T-helper 2 cell (primary cell): ENCODE measurements around the gene FAM222B.
"Not testable (repeated sequence)": the region's sequence is repeated elsewhere in the genome, so short reads cannot be mapped to it uniquely, and the experiment has no call there.

Experiments used
- DNase-seq, 5 experiments: peaks; one replicate each; pipeline versions ENCODE4 v3.0.0 to v3.0.0-alpha.2; 2012 to 2022
- total RNA-seq, 2 donors: gene quantifications; one replicate each; lab custom pipeline; 2026; lab: John Stamatoyannopoulos, UW

FAM222B gene, protein sequence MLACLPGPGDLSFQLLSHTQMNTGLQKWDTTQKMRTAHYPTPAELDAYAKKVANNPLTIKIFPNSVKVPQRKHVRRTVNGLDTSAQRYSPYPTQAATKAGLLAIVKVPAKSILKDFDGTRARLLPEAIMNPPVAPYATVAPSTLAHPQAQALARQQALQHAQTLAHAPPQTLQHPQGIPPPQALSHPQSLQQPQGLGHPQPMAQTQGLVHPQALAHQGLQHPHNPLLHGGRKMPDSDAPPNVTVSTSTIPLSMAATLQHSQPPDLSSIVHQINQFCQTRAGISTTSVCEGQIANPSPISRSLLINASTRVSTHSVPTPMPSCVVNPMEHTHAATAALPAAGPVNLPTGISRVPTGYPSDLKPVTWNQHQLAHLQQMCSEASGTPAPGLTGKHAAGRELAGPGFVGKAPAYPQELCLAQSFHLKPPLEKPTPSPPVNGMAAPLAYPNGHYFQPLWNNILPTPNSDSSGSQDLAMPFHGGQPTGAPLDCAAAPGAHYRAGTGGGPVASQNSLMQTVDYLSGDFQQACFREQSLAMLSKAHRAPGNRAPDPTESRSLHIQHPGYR
- total RNA-seq = 11.7 to 20.6 reads per million in 2 donors

GRCh38 chr17:28842282-28843012, at the start of gene FAM222B:
Gene FAM222B (minus strand): TSS chr17:28842790. CDS start chr17:28766667, 76,123 bp downstream.
- peak; percentile 69 to 88 (median 80) for DNase-seq

- no peak for DNase-seq
Observed at GRCh38 chr17:28892024-28892423, 49.4 kb upstream of the FAM222B start.

GRCh38 chr17:28891201-28891600, 48.6 kb upstream of the FAM222B start:
- DNase-seq = no peak

DNA sequence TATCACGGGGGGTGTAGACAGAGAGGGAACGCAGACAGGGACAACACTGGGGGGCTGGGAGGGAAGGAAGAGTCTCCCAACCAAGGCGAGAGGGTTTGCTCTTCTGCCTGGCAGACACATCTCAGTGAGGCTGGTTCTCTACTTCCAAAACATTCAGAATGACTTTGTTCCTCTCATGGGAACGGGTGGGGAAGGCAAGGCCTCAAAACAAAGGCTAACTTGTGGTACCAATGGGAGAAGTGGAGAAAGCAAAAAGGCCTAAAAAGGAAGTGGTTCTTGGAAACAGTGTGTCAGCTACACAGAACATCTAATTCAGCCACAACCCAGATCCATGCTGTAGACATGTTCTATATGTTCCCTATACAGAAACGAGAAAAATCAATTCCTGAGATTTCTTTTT, 47.4 kb upstream of the FAM222B start:
- no peak for DNase-seq

DNA sequence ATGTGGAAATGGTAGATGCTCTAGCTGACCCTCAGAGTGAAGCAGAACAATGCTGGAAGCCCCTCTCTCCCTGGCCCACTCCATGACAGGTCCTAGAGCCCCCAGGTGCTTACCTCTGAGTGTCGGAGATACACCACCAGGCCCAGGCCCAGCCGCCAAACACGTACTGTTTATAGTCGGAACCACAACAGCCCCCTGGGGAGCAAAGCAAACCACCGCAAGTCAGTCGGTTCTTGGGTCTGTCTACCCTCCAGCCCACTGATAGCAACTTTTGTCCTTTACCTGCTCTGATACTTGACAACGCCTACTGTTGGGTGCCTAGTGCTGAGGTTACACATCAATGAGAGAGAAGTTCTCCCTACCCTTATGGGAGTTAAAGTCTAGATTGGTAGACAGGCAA, 46.2 kb upstream of the FAM222B start:
- no peak for DNase-seq

- no peak for DNase-seq
Observed at GRCh38 chr17:28887871-28888471, 45.4 kb upstream of the FAM222B start.

DNA sequence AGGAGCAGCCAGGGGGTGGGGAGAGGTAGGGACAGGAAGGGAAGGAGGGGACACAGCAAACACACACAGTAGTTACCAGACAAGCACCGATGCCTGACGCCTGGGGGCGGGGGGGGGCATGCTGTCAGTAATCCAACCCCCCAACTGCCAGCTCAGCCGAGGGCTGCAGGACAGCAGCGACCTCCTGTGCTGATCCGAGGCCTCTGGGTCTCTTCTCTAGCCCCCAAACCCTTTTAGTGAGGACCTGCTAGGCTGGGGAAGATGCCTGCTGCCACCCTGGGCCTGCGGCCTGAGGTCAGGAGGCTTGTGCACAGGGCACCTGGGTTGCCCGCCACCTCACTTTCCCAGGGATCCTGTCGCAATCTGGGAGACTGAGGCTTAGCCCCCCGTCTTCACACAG, 43.4 kb upstream of the FAM222B start:
- no peak for DNase-seq

DNA sequence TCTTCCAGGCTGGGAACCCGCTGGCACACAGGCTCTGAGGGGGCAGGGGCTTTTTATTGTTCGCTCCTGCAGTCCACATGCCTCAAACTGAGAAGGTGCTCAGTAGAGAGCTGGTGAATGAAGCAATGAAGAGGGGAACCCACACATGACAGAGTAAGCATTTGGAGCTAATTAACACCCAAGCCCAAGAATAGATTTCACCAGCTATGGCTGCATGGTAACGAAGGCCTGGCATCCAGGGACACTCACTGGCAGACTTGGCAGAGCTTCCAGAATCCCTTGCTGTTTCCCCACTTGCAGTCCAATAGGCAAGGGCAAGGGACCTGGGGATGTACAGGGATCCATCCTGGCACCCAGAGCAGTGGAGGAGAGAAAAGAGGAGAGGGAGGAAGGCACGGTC, 42.8 kb upstream of the FAM222B start:
- DNase-seq = no peak

GRCh38 chr17:28883967-28884702, 41.5 kb upstream of the FAM222B start:
- DNase-seq = no peak

DNA sequence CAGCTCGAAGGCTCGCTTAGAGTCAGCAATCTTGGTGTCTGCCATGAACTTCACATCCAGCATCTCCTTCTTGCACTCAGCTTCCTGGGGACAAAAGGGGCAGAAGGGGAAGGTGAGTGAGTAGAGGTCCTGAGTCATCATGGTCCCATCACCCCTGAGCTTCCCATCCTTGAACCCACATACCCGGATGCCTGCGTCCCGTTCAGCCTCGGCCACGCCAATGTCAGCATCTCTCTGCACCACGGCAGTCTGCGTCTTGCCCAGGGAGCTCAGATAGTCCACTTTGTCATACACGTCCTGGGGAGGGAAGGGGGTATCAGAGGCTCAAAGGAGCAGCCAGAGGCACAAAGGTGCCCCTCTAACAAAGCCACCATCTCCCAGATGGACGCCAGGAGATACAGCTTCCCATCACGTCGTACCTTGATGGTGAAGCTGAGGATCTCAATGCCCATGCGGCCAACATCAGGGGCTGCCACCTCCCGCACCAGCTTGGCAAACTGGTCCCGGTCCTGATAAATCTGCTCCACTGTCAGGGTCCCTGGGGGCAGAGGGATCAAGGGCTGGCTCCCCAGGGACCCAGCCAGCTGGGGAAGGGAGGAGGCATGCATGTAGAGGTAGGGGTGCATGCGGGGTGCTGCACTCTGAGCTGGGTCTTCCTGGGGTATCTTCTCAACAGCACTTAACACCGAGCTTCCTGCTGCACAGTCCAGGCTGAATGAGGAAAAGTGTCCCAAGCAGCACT, 39.7 kb upstream of the FAM222B start:
- no peak for DNase-seq

DNA sequence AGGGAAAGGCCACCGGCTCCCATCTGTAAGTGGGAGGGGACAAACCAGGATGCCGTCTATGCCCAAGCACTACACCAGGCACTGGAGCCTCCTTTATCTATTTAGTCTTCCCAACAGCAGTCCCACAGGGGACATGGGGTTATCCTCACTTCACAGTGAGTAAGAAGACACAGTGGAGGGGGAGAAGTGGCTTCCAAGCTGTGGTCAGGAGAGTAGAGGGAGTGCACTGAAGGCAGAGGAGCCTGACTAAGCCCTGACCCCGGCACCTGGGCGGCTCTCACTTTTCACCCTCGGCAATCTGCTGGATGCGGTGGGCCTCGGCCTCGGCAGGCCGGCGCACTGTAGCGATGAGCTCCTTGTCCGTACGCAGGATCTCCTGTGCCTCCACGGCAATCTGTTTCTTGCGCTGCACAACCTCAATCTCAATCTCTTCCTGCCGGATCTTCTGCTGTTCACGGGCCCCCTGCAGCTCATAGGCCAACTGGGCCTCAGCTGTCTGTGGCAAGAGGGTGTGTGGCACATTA, 39.0 kb upstream of the FAM222B start:
- DNase-seq = no peak

GRCh38 chr17:28880572-28880945, 38.0 kb upstream of the FAM222B start:
- no peak for DNase-seq

DNA sequence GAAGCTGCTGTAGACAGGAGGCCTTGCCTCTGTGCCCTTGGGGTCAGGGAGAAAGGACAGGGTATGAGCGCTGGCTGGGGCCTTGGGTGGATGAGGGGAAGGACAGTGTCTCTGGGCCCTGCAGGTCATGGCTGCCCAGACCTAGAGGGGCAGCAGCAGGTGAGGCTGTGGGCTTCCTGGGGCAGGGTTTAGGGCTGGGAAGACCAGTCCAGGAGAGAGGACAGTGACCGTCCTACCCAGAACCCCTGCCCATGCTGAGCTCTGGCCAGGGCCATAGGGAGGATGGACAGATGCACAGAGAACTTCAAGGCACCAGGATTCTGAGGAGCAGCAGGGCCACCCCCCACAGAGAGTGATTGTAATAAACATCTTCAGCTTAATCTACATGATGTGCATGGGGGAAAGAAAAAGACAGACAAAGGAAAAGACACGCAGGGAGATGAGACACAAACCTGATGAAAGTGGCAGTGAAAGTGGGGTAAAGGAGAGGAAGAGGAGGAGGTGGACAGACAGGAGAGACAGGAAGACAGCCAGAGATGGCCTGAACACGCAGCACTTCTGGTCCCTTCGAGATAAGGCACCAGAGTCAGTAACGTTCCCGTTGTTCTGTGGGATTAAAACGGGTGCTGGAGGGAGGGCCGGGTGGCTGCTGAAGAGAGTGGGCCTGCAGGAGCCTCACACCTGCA, 37.4 kb upstream of the FAM222B start:
- no peak for DNase-seq

DNA sequence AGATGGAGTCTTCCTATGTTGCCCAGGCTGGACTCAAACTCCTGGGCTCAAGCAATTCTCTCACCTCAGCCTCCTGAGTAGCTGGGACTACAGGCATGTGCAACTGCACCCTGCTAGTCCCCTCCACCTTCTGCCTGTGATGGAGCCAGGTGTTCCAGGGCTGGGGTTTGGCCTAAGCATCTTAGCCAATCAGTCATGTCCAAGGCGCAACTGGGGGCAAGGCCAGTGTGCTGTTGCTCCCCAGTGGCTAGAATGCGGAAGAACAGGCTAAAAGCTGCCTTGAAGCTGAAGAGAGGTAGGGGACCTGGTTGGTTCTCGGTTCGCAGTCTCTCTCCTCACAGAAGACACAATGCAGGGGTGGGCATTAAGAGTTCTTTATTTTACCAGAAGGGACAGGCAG, 36.4 kb upstream of the FAM222B start:
- no peak for DNase-seq

DNA sequence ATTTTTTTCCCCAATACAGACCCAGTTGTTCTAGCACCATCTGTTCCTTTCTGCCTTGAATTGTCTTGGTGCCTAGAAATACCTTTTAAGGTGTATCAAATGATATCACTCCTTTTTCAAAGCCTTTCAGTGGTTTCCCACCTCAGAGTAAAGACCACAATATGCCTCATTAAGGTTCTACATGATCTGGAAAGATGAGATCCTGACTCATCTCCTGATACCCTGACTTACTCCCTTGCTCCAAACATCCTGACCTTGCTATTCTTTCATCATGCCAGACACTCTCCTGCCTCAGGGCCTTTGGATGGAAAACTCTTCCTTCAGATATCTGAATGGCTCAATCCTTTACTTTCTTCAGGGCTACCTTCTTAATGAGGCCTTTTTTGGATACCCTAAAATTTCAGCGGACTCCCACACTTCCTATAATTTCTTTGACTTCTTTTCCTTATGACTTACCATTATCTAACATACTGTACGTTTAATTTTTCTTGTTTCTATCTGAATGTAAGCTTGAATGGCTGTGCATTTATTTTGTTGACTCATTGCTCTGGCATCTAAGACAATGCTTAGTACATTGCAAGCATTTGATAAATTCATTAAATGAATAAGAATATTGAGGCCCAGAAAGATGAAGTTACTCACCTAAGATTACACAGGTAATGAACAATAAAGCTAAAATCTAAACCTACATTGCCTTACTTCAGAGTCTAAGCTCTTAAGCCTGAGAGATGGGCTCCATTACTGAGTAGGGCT, 35.7 kb upstream of the FAM222B start:
- no peak for DNase-seq

DNA sequence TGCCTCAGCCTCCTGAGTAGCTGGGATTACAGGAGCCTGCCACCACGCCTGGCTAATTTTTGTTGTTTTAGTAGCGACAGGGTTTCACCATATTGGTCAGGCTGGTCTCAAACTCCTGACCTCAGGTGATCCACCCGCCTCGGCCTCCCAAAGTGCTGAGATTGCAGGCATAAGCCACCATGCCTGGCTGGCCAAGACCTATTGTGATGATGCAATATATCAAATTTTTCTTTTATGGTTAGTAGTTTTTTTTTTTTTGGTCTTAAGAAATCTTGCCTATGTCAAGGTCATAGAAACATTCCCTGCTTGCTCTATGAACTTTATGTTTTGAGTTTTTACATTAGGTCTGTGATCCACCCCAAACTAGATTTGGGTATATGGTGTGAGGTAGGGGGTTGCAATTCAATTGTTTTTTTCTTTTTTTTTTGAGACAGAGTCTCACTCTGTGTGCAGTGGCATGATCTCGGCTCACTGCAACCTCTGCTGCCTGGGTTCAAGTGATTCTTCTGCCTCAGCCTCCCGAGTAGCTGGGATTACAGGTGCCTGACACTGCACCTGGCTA, 34.6 kb upstream of the FAM222B start:
- not testable (repeated sequence) for DNase-seq

- DNase-seq = no peak
Observed at GRCh38 chr17:28875848-28876550, 33.4 kb upstream of the FAM222B start.

DNA sequence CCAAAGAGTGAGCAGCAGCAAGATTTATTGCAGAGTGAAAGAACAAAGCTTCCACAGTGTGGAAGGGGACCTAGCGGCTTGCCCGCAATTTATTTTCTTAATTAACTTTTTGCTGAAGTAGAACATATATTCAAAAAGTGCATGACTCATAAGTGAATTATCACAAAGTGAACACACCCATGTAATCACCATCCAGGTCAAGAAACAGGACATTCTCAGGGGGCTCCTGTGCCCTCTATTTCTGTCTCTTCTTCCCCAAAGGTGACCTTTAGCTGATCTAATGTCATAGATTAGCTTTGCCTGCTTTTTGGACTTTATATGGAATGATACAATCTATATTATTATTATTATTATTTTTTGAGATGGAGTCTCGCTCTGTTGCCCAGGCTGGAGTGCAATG, 32.2 kb upstream of the FAM222B start:
- DNase-seq = no peak

DNA sequence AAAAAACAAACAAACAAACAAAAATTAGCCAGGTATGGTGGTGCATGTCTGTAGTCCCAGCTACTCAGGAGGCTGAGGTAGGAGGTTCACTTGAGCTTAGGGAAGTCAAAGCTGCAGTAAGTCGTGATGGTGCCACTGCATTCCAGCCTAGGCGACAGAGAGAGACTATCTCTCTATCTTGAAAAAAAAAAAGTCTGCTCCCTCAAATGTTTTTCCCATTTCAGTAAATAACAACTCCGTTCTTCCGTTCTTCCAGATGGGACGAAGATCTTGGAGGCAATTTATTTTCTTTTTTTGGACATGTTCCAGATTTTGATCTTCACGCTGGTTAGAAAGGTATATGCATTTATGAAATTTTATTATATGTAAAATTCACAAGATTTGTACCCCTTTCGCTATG, 31.2 kb upstream of the FAM222B start:
- DNase-seq = no peak
